Neural progenitor cell (in vitro differentiated cells): ENCODE data around the gene RSPO4. TPM values are rescaled to one million over a fixed set of nuclear protein-coding genes. Genes with fewer than 3 reads are reported as not detected.

Experiments
- DNase-seq: peaks from one replicate; pipeline ENCODE4 v3.0.0-alpha.2; 2016; ENCODE audit warnings: low spot score
- H2AFZ ChIP-seq: fragments of 200-600 bp; sonication (generic); replicated peaks from 2 replicates; pipeline ENCODE4 v1.6.1; 2016; ENCODE audit warnings: antibody characterized with exemption
- H3F3A ChIP-seq: fragments of 200-600 bp; sonication (generic); 2 replicates; pipeline ENCODE4 v1.6.1; 2016; ENCODE audit warnings: antibody characterized with exemption, low read depth
- H3K27ac ChIP-seq: fragments of 200-600 bp; sonication (generic); 2 replicates; pipeline ENCODE4 v1.5.1; 2016; ENCODE audit warnings: mild to moderate bottlenecking
- H3K27me3 ChIP-seq: fragments of 200-600 bp; sonication (generic); 2 replicates; pipeline ENCODE4 v1.6.1; 2016; ENCODE audit warnings: mild to moderate bottlenecking, moderate library complexity
- H3K36me3 ChIP-seq: fragments of 200-600 bp; sonication (generic); 2 replicates; pipeline ENCODE4 v1.5.1; 2016
- H3K4me1 ChIP-seq: fragments of 200-600 bp; sonication (generic); 2 replicates; pipeline ENCODE4 v1.6.1; 2016; ENCODE audit warnings: mixed run types
- H3K4me2 ChIP-seq: fragments of 200-600 bp; sonication (generic); 2 replicates; pipeline ENCODE4 v1.6.1; 2016
- H3K4me3 ChIP-seq: fragments of 200-600 bp; sonication (generic); 2 replicates; pipeline ENCODE4 v1.5.1; 2016
- H3K79me2 ChIP-seq: fragments of 200-600 bp; sonication (generic); 2 replicates; pipeline ENCODE4 v1.6.1; 2016; ENCODE audit warnings: low read depth
- H3K9ac ChIP-seq: fragments of 200-600 bp; sonication (generic); 2 replicates; pipeline ENCODE4 v1.6.1; 2016
- H3K9me3 ChIP-seq: fragments of 200-600 bp; sonication (generic); 2 replicates; pipeline ENCODE4 v1.5.1; 2016; ENCODE audit warnings: low read depth
- H4K20me1 ChIP-seq: fragments of 200-600 bp; sonication (generic); 2 replicates; pipeline ENCODE4 v1.6.1; 2016; ENCODE audit warnings: low read depth
- H3K27ac Mint-ChIP-seq: 3 replicates; pipeline ENCODE4 v1.8.0; 2021; ENCODE audit warnings: mixed read lengths
- H3K27me3 Mint-ChIP-seq: 2 replicates; pipeline ENCODE4 v1.8.0; 2022; ENCODE audit warnings: low read depth, mild to moderate bottlenecking, inconsistent platforms, moderate library complexity, mixed read lengths; ENCODE audit not compliant: insufficient read depth
- H3K36me3 Mint-ChIP-seq: 3 replicates; pipeline ENCODE4 v1.8.0; 2021; ENCODE audit warnings: mixed read lengths
- H3K4me1 Mint-ChIP-seq: 3 replicates; pipeline ENCODE4 v1.8.0; 2021; ENCODE audit warnings: mixed read lengths
- H3K4me3 Mint-ChIP-seq: 3 replicates; pipeline ENCODE4 v1.8.0; 2021; ENCODE audit warnings: mild to moderate bottlenecking, moderate library complexity, mixed read lengths
- H3K9me3 Mint-ChIP-seq: 3 replicates; pipeline ENCODE4 v1.8.0; 2020; ENCODE audit warnings: mixed read lengths
- EZH2 ChIP-seq: fragments of 200-600 bp; sonication (generic); IDR thresholded peaks from 2 replicates; pipeline ENCODE4 v1.6.1; 2017; ENCODE audit warnings: antibody characterized with exemption, mild to moderate bottlenecking, moderate library complexity
- EZH2phosphoT487 ChIP-seq: fragments of 200-600 bp; sonication (generic); IDR thresholded peaks from 2 replicates; pipeline ENCODE4 v1.6.1; 2017; ENCODE audit warnings: antibody characterized with exemption
- total RNA-seq: library from RNA; depleted of rRNA; stranded (reverse); fragments of >200 nt; gene quantifications from 2 replicates; pipeline ENCODE4 v1.2.3, GENCODE V29; 2015; ENCODE audit warnings: low replicate concordance
- TF ChIP-seq, protein P1 (sequence below): fragments of 200-600 bp; sonication (generic); IDR thresholded peaks from 2 replicates; pipeline ENCODE4 v1.5.1; 2017; ENCODE audit warnings: antibody characterized with exemption, mild to moderate bottlenecking

The RSPO4 gene
- total RNA-seq, 1 donor from 2014 or later = 0.26 TPM

DNA sequence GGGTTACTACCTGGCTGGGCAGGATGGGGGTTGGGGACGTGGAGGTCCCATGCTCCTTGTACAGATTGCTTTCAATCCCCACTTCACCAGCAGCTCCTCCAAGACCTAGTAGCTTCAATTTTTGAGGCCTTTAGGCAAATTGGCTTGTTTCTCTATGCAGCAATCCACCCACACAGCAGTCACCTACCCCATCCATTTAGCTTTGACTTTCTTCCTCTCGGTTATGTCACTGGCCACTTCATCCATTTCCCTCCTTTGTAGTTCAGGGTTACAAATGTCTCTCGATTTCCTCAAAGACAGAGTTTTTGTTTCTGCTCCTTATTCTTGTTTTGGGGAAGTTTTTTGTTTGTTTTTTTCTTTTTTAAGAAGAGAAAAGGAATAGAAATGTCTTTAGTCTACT lies 33.4 kb upstream of the RSPO4 start:
- no peaks in the 10 kb centered on the region for H3K36me3 Mint-ChIP-seq
- H3K27me3 ChIP-seq = no peaks in the 10 kb centered on the region
- H3K27me3 Mint-ChIP-seq = peaks cover 2% of the 10 kb centered on the region
- H3K9me3 Mint-ChIP-seq = no peaks in the 10 kb centered on the region
- no peak overlapping the region for H2AFZ ChIP-seq
- no peak overlapping the region for H3K9ac ChIP-seq
- H3K4me3 ChIP-seq = no peak overlapping the region
- DNase-seq = no peak
- H3K4me3 Mint-ChIP-seq = no peak overlapping the region
- no peaks in the 10 kb centered on the region for H3K36me3 ChIP-seq
- H3K4me1 Mint-ChIP-seq = no peaks in the 10 kb centered on the region
- TF ChIP-seq EZH2 (no peak), EZH2phosphoT487 (no peak)
- TF ChIP-seq, protein P1, sequence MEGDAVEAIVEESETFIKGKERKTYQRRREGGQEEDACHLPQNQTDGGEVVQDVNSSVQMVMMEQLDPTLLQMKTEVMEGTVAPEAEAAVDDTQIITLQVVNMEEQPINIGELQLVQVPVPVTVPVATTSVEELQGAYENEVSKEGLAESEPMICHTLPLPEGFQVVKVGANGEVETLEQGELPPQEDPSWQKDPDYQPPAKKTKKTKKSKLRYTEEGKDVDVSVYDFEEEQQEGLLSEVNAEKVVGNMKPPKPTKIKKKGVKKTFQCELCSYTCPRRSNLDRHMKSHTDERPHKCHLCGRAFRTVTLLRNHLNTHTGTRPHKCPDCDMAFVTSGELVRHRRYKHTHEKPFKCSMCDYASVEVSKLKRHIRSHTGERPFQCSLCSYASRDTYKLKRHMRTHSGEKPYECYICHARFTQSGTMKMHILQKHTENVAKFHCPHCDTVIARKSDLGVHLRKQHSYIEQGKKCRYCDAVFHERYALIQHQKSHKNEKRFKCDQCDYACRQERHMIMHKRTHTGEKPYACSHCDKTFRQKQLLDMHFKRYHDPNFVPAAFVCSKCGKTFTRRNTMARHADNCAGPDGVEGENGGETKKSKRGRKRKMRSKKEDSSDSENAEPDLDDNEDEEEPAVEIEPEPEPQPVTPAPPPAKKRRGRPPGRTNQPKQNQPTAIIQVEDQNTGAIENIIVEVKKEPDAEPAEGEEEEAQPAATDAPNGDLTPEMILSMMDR = no peak
- no peaks in the 10 kb centered on the region for H3F3A ChIP-seq
- no peaks in the 10 kb centered on the region for H3K79me2 ChIP-seq
- H3K4me2 ChIP-seq = no peak overlapping the region
- H3K4me1 ChIP-seq = no peaks in the 10 kb centered on the region
- H3K27ac Mint-ChIP-seq = no peak overlapping the region
- no peaks in the 10 kb centered on the region for H4K20me1 ChIP-seq
- no peaks in the 10 kb centered on the region for H3K9me3 ChIP-seq
- no peak overlapping the region for H3K27ac ChIP-seq

DNA sequence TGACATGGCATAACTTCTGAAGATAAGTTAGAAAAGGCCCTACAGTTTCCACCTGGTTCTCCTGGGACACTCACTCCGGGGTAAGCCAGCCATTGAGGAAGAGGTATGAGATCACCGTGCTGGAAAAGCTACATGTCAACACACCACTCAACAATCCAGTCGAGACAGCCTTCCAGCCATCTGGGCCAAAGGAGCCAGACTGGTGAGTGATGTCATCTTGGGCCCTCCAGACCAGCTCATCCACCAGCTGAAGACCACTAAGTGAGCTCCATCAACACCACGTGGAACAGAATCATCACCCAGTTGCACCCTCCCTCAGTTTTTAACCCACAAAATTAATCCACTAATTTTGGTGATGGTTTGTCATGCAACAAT lies 32.3 kb upstream of the RSPO4 start:
- no peaks in the 10 kb centered on the region for H3K9me3 Mint-ChIP-seq
- H3K4me2 ChIP-seq = no peak overlapping the region
- no peak overlapping the region for H3K27ac ChIP-seq
- no peak overlapping the region for H3K9ac ChIP-seq
- no peak overlapping the region for H3K4me3 Mint-ChIP-seq
- H3F3A ChIP-seq = no peaks in the 10 kb centered on the region
- no peaks in the 10 kb centered on the region for H3K36me3 Mint-ChIP-seq
- no peaks in the 10 kb centered on the region for H3K4me1 ChIP-seq
- H3K36me3 ChIP-seq = no peaks in the 10 kb centered on the region
- H3K4me1 Mint-ChIP-seq = no peaks in the 10 kb centered on the region
- H3K27me3 ChIP-seq = no peaks in the 10 kb centered on the region
- no peak for DNase-seq
- H2AFZ ChIP-seq = no peak overlapping the region
- TF ChIP-seq EZH2phosphoT487 = no peak
- TF ChIP-seq, protein P1 = no peak
- no peak for TF ChIP-seq EZH2
- no peaks in the 10 kb centered on the region for H3K79me2 ChIP-seq
- no peaks in the 10 kb centered on the region for H3K9me3 ChIP-seq
- peaks cover 2% of the 10 kb centered on the region for H3K27me3 Mint-ChIP-seq
- no peaks in the 10 kb centered on the region for H4K20me1 ChIP-seq
- no peak overlapping the region for H3K27ac Mint-ChIP-seq
- no peak overlapping the region for H3K4me3 ChIP-seq

DNA sequence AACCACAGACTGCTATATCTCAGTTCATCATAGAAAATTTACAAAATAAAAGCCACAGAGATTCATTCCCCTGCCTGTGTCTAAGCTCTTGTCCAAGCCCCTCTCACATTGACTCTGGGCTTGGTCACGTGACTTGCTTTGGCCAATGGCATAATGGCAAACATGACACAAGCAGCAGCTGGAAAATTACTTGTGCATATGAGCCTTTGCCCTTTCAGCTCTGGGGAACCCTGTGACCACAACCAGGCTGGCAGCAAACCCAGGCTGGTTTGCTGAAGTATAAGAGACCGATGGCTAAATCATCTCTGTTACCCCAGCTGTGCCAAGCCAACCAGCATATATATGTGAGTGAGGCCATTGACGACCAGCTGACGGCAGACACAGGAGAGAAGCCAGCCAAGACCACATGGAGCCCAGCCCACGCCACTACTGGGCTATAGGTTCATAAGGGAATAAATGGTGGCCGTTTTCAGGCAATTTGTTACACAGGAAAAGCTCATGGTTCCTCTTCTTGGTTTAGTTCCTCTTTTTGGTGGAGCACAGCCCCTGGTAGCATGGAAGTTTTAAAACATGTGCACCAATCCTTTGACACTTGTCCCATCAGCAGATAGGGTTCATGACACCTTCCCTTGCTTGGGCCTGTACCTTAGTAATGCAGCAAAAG lies 31.8 kb upstream of the RSPO4 start:
- no peak overlapping the region for H3K4me3 Mint-ChIP-seq
- peaks cover 2% of the 10 kb centered on the region for H3K27me3 Mint-ChIP-seq
- no peaks in the 10 kb centered on the region for H3K9me3 Mint-ChIP-seq
- Histone ChIP-seq H4K20me1 (no peaks in the 10 kb centered on the region), H3K27me3 (no peaks in the 10 kb centered on the region), H3K4me2 (no peak overlapping the region), H3K9ac (no peak overlapping the region), H3K79me2 (no peaks in the 10 kb centered on the region), H3K4me1 (no peaks in the 10 kb centered on the region), H3K27ac (no peak overlapping the region), H3F3A (no peaks in the 10 kb centered on the region), H2AFZ (no peak overlapping the region), H3K9me3 (no peaks in the 10 kb centered on the region), H3K36me3 (no peaks in the 10 kb centered on the region), H3K4me3 (no peak overlapping the region)
- H3K4me1 Mint-ChIP-seq = no peaks in the 10 kb centered on the region
- no peak for DNase-seq
- H3K27ac Mint-ChIP-seq = no peak overlapping the region
- no peaks in the 10 kb centered on the region for H3K36me3 Mint-ChIP-seq
- TF ChIP-seq, protein P1 = no peak
- TF ChIP-seq EZH2phosphoT487 = no peak
- no peak for TF ChIP-seq EZH2
